Uterus (tissue), 2 donors: ENCODE results near the gene COL18A1.

Experiments
- CTCF ChIP-seq, 4 experiments: fragments of 200-600 bp in 2 of 4; fragments of 450-650 bp in 2 of 4; sonication (generic) in 2 of 4; IDR thresholded peaks; one replicate each; pipeline ENCODE4 v1.5.1; 2016 to 2019; ENCODE audit warnings: antibody characterized with exemption in 4 of 4, mild to moderate bottlenecking in 2 of 4, moderate library complexity in 1 of 4
- POLR2A ChIP-seq, 2 donors: fragments of 450-650 bp; IDR thresholded peaks; one replicate each; pipeline ENCODE4 v1.6.1; 2016; ENCODE audit warnings: antibody characterized with exemption in 2 of 2, mild to moderate bottlenecking in 1 of 2, moderate library complexity in 1 of 2

- TF ChIP-seq CTCF (IDR thresholded peaks at IDR 0.05) (no peak), POLR2A (IDR thresholded peaks at IDR 0.05) (no peak)
Measured at GRCh38 chr21:45471525-45472221, 66.7 kb downstream of the COL18A1 start.
